ENCODE results near the gene DDX23.

- TF ChIP-seq POLR2A (IDR thresholded peaks at IDR 0.05) = no peak
- TF ChIP-seq CTCF (IDR thresholded peaks at IDR 0.05) = no peak
Measured at GRCh38 chr12:48854488-48854887, 2.5 kb upstream of the DDX23 start.

Data from heart left ventricle (tissue), 13 donors.